Effector memory CD8-positive, alpha-beta T cell (primary cell): ENCODE results near the gene TAGLN.

Experiments
- ATAC-seq: fragments of 150-1000 bp; cut with Tn5 transposase; replicated peaks from 2 replicates; pipeline ENCODE4 v1.10.0; 2021; ENCODE audit warnings: mild to moderate bottlenecking, moderate library complexity
- DNase-seq, 3 experiments: peaks; one replicate each; pipeline ENCODE4 v3.0.0; 2021
- H3K27ac Mint-ChIP-seq, 2 donors: one replicate each; pipeline ENCODE4 v1.8.0; 2022; ENCODE audit warnings: mild to moderate bottlenecking in 2 of 2, mixed read lengths in 2 of 2, moderate library complexity in 2 of 2
- H3K27me3 Mint-ChIP-seq, 2 donors: one replicate each; pipeline ENCODE4 v1.8.0; 2022; ENCODE audit warnings: mixed read lengths in 2 of 2
- H3K36me3 Mint-ChIP-seq: one replicate; pipeline ENCODE4 v1.8.0; 2022; ENCODE audit warnings: mild to moderate bottlenecking, moderate library complexity, mixed read lengths; ENCODE audit not compliant: insufficient read depth
- H3K4me1 Mint-ChIP-seq, 2 donors: one replicate each; pipeline ENCODE4 v1.8.0; 2022; ENCODE audit warnings: low read depth in 2 of 2, mixed read lengths in 2 of 2
- H3K4me3 Mint-ChIP-seq, 2 donors: one replicate each; pipeline ENCODE4 v1.8.0; 2022; ENCODE audit warnings: mild to moderate bottlenecking in 2 of 2, mixed read lengths in 2 of 2, moderate library complexity in 2 of 2
- H3K9me3 Mint-ChIP-seq, 2 donors: one replicate each; pipeline ENCODE4 v1.8.0; 2022; ENCODE audit warnings: mixed read lengths in 2 of 2

The TAGLN gene

GRCh38 chr11:117219455-117219854, 20.3 kb downstream of the TAGLN start:
- no peaks in the 10 kb centered on the region for H3K27me3 Mint-ChIP-seq
- no peaks in the 10 kb centered on the region for H3K9me3 Mint-ChIP-seq
- no peak for ATAC-seq
- H3K4me3 Mint-ChIP-seq = no peak overlapping the region
- H3K27ac Mint-ChIP-seq = peak overlapping the region in 1 of 2 donors; percentile 69
- peaks cover 11 to 14% of the 10 kb centered on the region in 2 donors for H3K4me1 Mint-ChIP-seq
- H3K36me3 Mint-ChIP-seq = peaks cover 98% of the 10 kb centered on the region
- no peak for DNase-seq

GRCh38 chr11:117219995-117220394, 20.8 kb downstream of the TAGLN start:
- H3K4me3 Mint-ChIP-seq = no peak overlapping the region
- DNase-seq = no peak
- H3K36me3 Mint-ChIP-seq = peaks cover 98% of the 10 kb centered on the region
- peaks cover 14% of the 10 kb centered on the region in 2 donors for H3K4me1 Mint-ChIP-seq
- no peaks in the 10 kb centered on the region for H3K9me3 Mint-ChIP-seq
- H3K27ac Mint-ChIP-seq = peak overlapping the region; percentile 15 to 69
- H3K27me3 Mint-ChIP-seq = no peaks in the 10 kb centered on the region
- ATAC-seq = no peak

- H3K27ac Mint-ChIP-seq = peak overlapping the region; percentile 15 to 69
- no peak for DNase-seq
- no peaks in the 10 kb centered on the region for H3K27me3 Mint-ChIP-seq
- H3K4me3 Mint-ChIP-seq = no peak overlapping the region
- peaks cover 14 to 17% of the 10 kb centered on the region in 2 donors for H3K4me1 Mint-ChIP-seq
- H3K9me3 Mint-ChIP-seq = no peaks in the 10 kb centered on the region
- H3K36me3 Mint-ChIP-seq = peaks cover 99% of the 10 kb centered on the region
- ATAC-seq = no peak
These were observed 21.4 kb downstream of the TAGLN start for GRCh38 chr11:117220568-117220967.

GRCh38 chr11:117220999-117221774, 22.0 kb downstream of the TAGLN start:
- Mint-ChIP-seq H3K36me3 (peaks cover 99% of the 10 kb centered on the region), H3K4me3 (no peak overlapping the region), H3K4me1 (peaks cover 15 to 17% of the 10 kb centered on the region in 2 donors), H3K27ac (peak overlapping the region in 1 of 2 donors; percentile 12), H3K27me3 (no peaks in the 10 kb centered on the region), H3K9me3 (no peaks in the 10 kb centered on the region)
- no peak for DNase-seq
- ATAC-seq = no peak

GRCh38 chr11:117221775-117222517, 22.8 kb downstream of the TAGLN start:
- Mint-ChIP-seq H3K27ac (peak overlapping the region in 1 of 2 donors; percentile 12), H3K4me1 (peaks cover 22 to 23% of the 10 kb centered on the region in 2 donors), H3K4me3 (no peak overlapping the region), H3K9me3 (no peaks in the 10 kb centered on the region), H3K27me3 (no peaks in the 10 kb centered on the region), H3K36me3 (peaks cover 99% of the 10 kb centered on the region)
- ATAC-seq (no peak), DNase-seq (no peak)

- peaks cover 22 to 29% of the 10 kb centered on the region in 2 donors for H3K4me1 Mint-ChIP-seq
- no peak overlapping the region for H3K4me3 Mint-ChIP-seq
- DNase-seq = no peak
- peaks cover 97% of the 10 kb centered on the region for H3K36me3 Mint-ChIP-seq
- ATAC-seq = no peak
- peak overlapping the region in 1 of 2 donors; percentile 53 for H3K27ac Mint-ChIP-seq
- no peaks in the 10 kb centered on the region for H3K27me3 Mint-ChIP-seq
- H3K9me3 Mint-ChIP-seq = no peaks in the 10 kb centered on the region
These were observed 24.0 kb downstream of the TAGLN start for GRCh38 chr11:117222991-117223740.

GRCh38 chr11:117223741-117224689, 24.8 kb downstream of the TAGLN start:
- H3K9me3 Mint-ChIP-seq = no peaks in the 10 kb centered on the region
- no peaks in the 10 kb centered on the region for H3K27me3 Mint-ChIP-seq
- DNase-seq (no peak), ATAC-seq (no peak)
- no peak overlapping the region for H3K4me3 Mint-ChIP-seq
- H3K4me1 Mint-ChIP-seq = peaks cover 29 to 34% of the 10 kb centered on the region in 2 donors
- H3K27ac Mint-ChIP-seq = peak overlapping the region in 1 of 2 donors; percentile 70
- peaks cover 98% of the 10 kb centered on the region for H3K36me3 Mint-ChIP-seq

- H3K36me3 Mint-ChIP-seq = peaks cover 98% of the 10 kb centered on the region
These were observed 26.5 kb downstream of the TAGLN start for GRCh38 chr11:117225553-117226170.

GRCh38 chr11:117226388-117227385, 27.5 kb downstream of the TAGLN start:
- Mint-ChIP-seq H3K4me1 (peaks cover 44 to 47% of the 10 kb centered on the region in 2 donors), H3K36me3 (peaks cover 96% of the 10 kb centered on the region), H3K4me3 (peak overlapping the region; percentile 30 to 42), H3K9me3 (no peaks in the 10 kb centered on the region), H3K27ac (peak overlapping the region in 1 of 2 donors; percentile 88), H3K27me3 (no peaks in the 10 kb centered on the region)
- ATAC-seq (peak; percentile 67), DNase-seq (peak; percentile 43 to 50 (median 45))

More at GRCh38 chr11:117225553-117226170, 26.5 kb downstream of the TAGLN start:
- ATAC-seq (no peak), DNase-seq (no peak)
- Mint-ChIP-seq H3K9me3 (no peaks in the 10 kb centered on the region), H3K4me1 (peaks cover 34 to 39% of the 10 kb centered on the region in 2 donors), H3K27me3 (no peaks in the 10 kb centered on the region), H3K27ac (peak overlapping the region in 1 of 2 donors; percentile 70), H3K4me3 (peak overlapping the region in 1 of 2 donors; percentile 42)

- peak overlapping the region; percentile 71 to 85 for H3K27ac Mint-ChIP-seq
- H3K36me3 Mint-ChIP-seq = peaks cover 88% of the 10 kb centered on the region
- H3K9me3 Mint-ChIP-seq = no peaks in the 10 kb centered on the region
- no peaks in the 10 kb centered on the region for H3K27me3 Mint-ChIP-seq
- H3K4me1 Mint-ChIP-seq = peaks cover 49 to 54% of the 10 kb centered on the region in 2 donors
- DNase-seq (no peak), ATAC-seq (no peak)
- peak overlapping the region; percentile 66 to 93 for H3K4me3 Mint-ChIP-seq
These were observed 28.9 kb downstream of the TAGLN start for GRCh38 chr11:117228091-117228490.

- no peak for DNase-seq
- Mint-ChIP-seq H3K27me3 (no peaks in the 10 kb centered on the region), H3K9me3 (no peaks in the 10 kb centered on the region), H3K4me1 (peaks cover 59 to 61% of the 10 kb centered on the region in 2 donors), H3K4me3 (peak overlapping the region; percentile 93 to 99), H3K36me3 (peaks cover 80% of the 10 kb centered on the region), H3K27ac (peak overlapping the region; percentile 92 to 96)
- no peak for ATAC-seq
These were observed 30.2 kb downstream of the TAGLN start for GRCh38 chr11:117229411-117229810.
